ENCODE measurements around the gene COL15A1.

DNA sequence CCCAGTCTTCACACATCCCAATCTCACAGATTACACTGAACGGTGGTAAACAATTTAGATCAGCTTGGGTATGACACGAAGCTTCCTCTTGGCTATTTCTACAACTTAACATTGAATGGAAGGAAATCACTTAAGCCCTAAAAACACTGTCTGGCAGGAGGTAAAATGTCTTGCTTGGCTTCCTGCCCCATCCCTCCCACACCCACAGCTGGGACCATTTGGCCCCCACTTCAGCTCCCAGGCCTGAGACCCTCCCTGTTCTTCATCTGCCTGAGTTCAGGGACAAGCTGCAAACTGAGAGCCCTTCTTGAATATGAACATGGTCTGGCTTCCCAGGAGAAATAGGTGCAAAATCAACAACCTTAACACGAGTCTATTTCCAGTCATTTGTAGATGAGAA, 3.4 kb upstream of the COL15A1 start:
- TF ChIP-seq, protein P1, sequence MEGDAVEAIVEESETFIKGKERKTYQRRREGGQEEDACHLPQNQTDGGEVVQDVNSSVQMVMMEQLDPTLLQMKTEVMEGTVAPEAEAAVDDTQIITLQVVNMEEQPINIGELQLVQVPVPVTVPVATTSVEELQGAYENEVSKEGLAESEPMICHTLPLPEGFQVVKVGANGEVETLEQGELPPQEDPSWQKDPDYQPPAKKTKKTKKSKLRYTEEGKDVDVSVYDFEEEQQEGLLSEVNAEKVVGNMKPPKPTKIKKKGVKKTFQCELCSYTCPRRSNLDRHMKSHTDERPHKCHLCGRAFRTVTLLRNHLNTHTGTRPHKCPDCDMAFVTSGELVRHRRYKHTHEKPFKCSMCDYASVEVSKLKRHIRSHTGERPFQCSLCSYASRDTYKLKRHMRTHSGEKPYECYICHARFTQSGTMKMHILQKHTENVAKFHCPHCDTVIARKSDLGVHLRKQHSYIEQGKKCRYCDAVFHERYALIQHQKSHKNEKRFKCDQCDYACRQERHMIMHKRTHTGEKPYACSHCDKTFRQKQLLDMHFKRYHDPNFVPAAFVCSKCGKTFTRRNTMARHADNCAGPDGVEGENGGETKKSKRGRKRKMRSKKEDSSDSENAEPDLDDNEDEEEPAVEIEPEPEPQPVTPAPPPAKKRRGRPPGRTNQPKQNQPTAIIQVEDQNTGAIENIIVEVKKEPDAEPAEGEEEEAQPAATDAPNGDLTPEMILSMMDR (conservative IDR thresholded peaks at IDR 0.05 in 1 of 2, IDR thresholded peaks at IDR 0.05 in 1 of 2; ENCODE audit: extremely low read depth in 1 of 2, insufficient read depth in 1 of 2, low read depth in 1 of 2, low read length in 2 of 2): no peak
- TF ChIP-seq EZH2 (IDR thresholded peaks at IDR 0.05; ENCODE audit: borderline replicate concordance, low read length): no peak
